K562 (cell line): ENCODE data around the gene ALG9. TPM values are rescaled to one million over a fixed set of nuclear protein-coding genes. Genes with fewer than 3 reads are reported as not detected.

Experiments
- ATAC-seq: fragments of 200-7000 bp; cut with Tn5 transposase; 3 replicates; pipeline ENCODE4 v1.9.1; 2020; ENCODE audit warnings: moderate library complexity
- BruUV-seq: library from RNA; stranded (reverse); fragments of 400-500 nt; replicated peaks from 2 replicates; lab custom pipeline; 2021; lab: Mats Ljungman, UMichigan
- CTCF ChIA-PET: fragments of 300-600 bp; formaldehyde crosslinking; extraction: SDS; loops from one replicate; lab custom pipeline; 2021; ENCODE audit warnings: low intra/inter-chr PET ratio; lab: Yijun Ruan, JAX
- POLR2A ChIA-PET: fragments of 300-600, 350-650 bp; sonication (Branson Sonifier 250); formaldehyde crosslinking; extraction: SDS; loops from one replicate; lab custom pipeline; 2021; ENCODE audit warnings: antibody characterized with exemption, inconsistent platforms; lab: Yijun Ruan, JAX
- DNase-seq, 4 experiments: peaks; one replicate each; pipeline versions ENCODE4 v3.0.0 to v3.0.0-alpha.2; 2011 to 2018; ENCODE audit warnings: low spot score in 3 of 4, mixed read lengths in 3 of 4; ENCODE audit errors: extremely low read depth in 1 of 4
- FAIRE-seq: peaks from 2 replicates; lab custom pipeline; 2011; peaks lifted over from hg19 to GRCh38; lab: Jason Lieb, UNC
- H2AFZ ChIP-seq: 2 replicates; pipeline ENCODE4 v1.6.0; 2011; ENCODE audit warnings: low read depth, low read length, control low read depth, inconsistent platforms
- H3K27ac ChIP-seq: fragments of 200-600 bp; 3 replicates; pipeline ENCODE4 v1.8.0; 2011; ENCODE audit warnings: low read depth, mild to moderate bottlenecking, control low read depth, inconsistent platforms, low read length, moderate library complexity, mixed read lengths; ENCODE audit errors: extremely low read depth
- H3K27me3 ChIP-seq, 2 experiments: fragments of 300-600 bp in 1 of 2; 2 replicates in 1 of 2; 3 replicates in 1 of 2; pipeline versions ENCODE4 v1.6.0 to v1.8.0; 2011; ENCODE audit warnings: inconsistent platforms in 2 of 2, low read length in 2 of 2, mild to moderate bottlenecking in 1 of 2, mixed read lengths in 1 of 2, moderate library complexity in 1 of 2; ENCODE audit not compliant: control insufficient read depth in 2 of 2, insufficient read depth in 2 of 2
- H3K36me3 ChIP-seq: fragments of 300-600 bp; 3 replicates; pipeline ENCODE4 v1.8.0; 2011; ENCODE audit warnings: mild to moderate bottlenecking, low read length, inconsistent platforms; ENCODE audit not compliant: control insufficient read depth, insufficient read depth
- H3K4me1 ChIP-seq, 2 experiments: fragments of 200-600 bp in 1 of 2; replicated peaks in 1 of 2; 2 replicates in 1 of 2; 3 replicates in 1 of 2; pipeline versions ENCODE4 v1.5.1 to v1.8.0; 2011; ENCODE audit warnings: inconsistent platforms in 2 of 2, low read length in 2 of 2, mild to moderate bottlenecking in 1 of 2, mixed read lengths in 1 of 2, moderate library complexity in 1 of 2; ENCODE audit not compliant: control insufficient read depth in 2 of 2, insufficient read depth in 2 of 2
- H3K4me2 ChIP-seq: 2 replicates; pipeline ENCODE4 v1.6.1; 2011; ENCODE audit warnings: low read length, control low read depth, inconsistent platforms, mixed read lengths; ENCODE audit not compliant: insufficient read depth
- H3K4me3 ChIP-seq: fragments of 200-600 bp; sonication (generic), shearing (Covaris generic); 2 replicates; pipeline ENCODE4 v1.5.1; 2016; ENCODE audit warnings: control low read depth, inconsistent platforms
- H3K79me2 ChIP-seq: fragments of 200-600 bp; 3 replicates; pipeline ENCODE4 v1.8.0; 2011; ENCODE audit warnings: low read length, inconsistent platforms; ENCODE audit not compliant: control insufficient read depth, insufficient read depth
- H3K9ac ChIP-seq, 2 experiments: 2 replicates each; pipeline versions ENCODE4 v1.6.0 to v1.6.1; 2011; ENCODE audit warnings: low read depth in 2 of 2, low read length in 2 of 2, control low read depth in 1 of 2, inconsistent platforms in 1 of 2, mild to moderate bottlenecking in 1 of 2, mixed read lengths in 1 of 2; ENCODE audit not compliant: insufficient read depth in 1 of 2
- H3K9me1 ChIP-seq: one replicate; pipeline ENCODE4 v1.6.0; 2011; ENCODE audit warnings: inconsistent platforms, mild to moderate bottlenecking, low read length, moderate library complexity; ENCODE audit not compliant: control insufficient read depth, insufficient read depth
- H3K9me3 ChIP-seq: replicated peaks from 2 replicates; pipeline ENCODE4 v1.5.1; 2011; ENCODE audit warnings: low read depth, low read length, inconsistent platforms; ENCODE audit not compliant: control insufficient read depth, insufficient read depth
- H4K20me1 ChIP-seq: replicated peaks from 2 replicates; pipeline ENCODE4 v1.6.1; 2011; ENCODE audit warnings: low read length, inconsistent platforms, mixed read lengths; ENCODE audit not compliant: control insufficient read depth, insufficient read depth
- BRD9 ChIP-seq: fragments of 450-650 bp; IDR thresholded peaks from 2 replicates; pipeline ENCODE4 v1.6.1; 2018; ENCODE audit warnings: low read depth; ENCODE audit not compliant: partially characterized antibody
- CEBPG ChIP-seq, 3 experiments: fragments of 200-800 bp in 1 of 3; sonication (Bioruptor generic) in 1 of 3; sonication (generic) in 1 of 3; formaldehyde crosslinking in 1 of 3; IDR thresholded peaks in 2 of 3; conservative IDR thresholded peaks in 1 of 3; 2 replicates each; pipeline versions ENCODE4 v1.6.1 to v1.8.0; 2016 to 2022; ENCODE audit warnings: missing compliant biosample characterization in 2 of 3, missing genetic modification characterization in 2 of 3, mild to moderate bottlenecking in 1 of 3, missing genetic modification reagents in 1 of 3
- CREB1 ChIP-seq, 2 experiments: sonication (generic) in 1 of 2; formaldehyde crosslinking in 1 of 2; IDR thresholded peaks; 2 replicates each; pipeline versions ENCODE4 v1.6.1 to v1.8.0; 2012 to 2022; ENCODE audit warnings: inconsistent platforms in 1 of 2, mild to moderate bottlenecking in 1 of 2, missing genetic modification reagents in 1 of 2, moderate library complexity in 1 of 2
- EGR1 ChIP-seq: fragments of 450-650 bp; conservative IDR thresholded peaks from 2 replicates; pipeline ENCODE4 v1.6.1; 2017; ENCODE audit warnings: mild to moderate bottlenecking
- HDAC3 ChIP-seq: fragments of 450-650 bp; IDR thresholded peaks from 2 replicates; pipeline ENCODE4 v1.6.1; 2018; ENCODE audit warnings: borderline replicate concordance, mild to moderate bottlenecking, moderate library complexity; ENCODE audit not compliant: partially characterized antibody
- KHSRP ChIP-seq: fragments of 450-650 bp; IDR thresholded peaks from 2 replicates; pipeline ENCODE4 v1.6.1; 2017
- MCM3 ChIP-seq: fragments of 450-650 bp; IDR thresholded peaks from 2 replicates; pipeline ENCODE4 v1.6.1; 2016
- SIRT6 ChIP-seq: IDR thresholded peaks from one replicate; pipeline ENCODE4 v1.6.1; 2012; ENCODE audit warnings: low read depth, mild to moderate bottlenecking, control low read depth, inconsistent platforms, low read length, moderate library complexity
- SNRNP70 ChIP-seq: fragments of 200-400 bp; formaldehyde crosslinking; optimal IDR thresholded peaks from 2 replicates; pipeline ENCODE3; 2017; ENCODE audit warnings: low read depth, low read length
- STAT5A ChIP-seq: IDR thresholded peaks from 2 replicates; pipeline ENCODE4 v1.6.1; 2012; ENCODE audit warnings: low read length, inconsistent platforms, borderline replicate concordance
- TAF7 ChIP-seq: fragments of 450-650 bp; IDR thresholded peaks from 2 replicates; pipeline ENCODE4 v1.6.1; 2016; ENCODE audit warnings: missing genetic modification characterization, missing compliant biosample characterization
- TCF7 ChIP-seq: sonication (generic); IDR thresholded peaks from 2 replicates; pipeline ENCODE4 v1.6.1; 2016; ENCODE audit warnings: antibody characterized with exemption, borderline replicate concordance
- TEAD2 ChIP-seq: fragments of 450-650 bp; IDR thresholded peaks from 2 replicates; pipeline ENCODE4 v1.6.1; 2016; ENCODE audit warnings: missing genetic modification characterization, control low read depth, missing compliant biosample characterization
- ZKSCAN1 ChIP-seq: fragments of 150-350 bp; IDR thresholded peaks from 2 replicates; pipeline ENCODE4 v1.6.1; 2016; ENCODE audit warnings: low read depth, low read length
- ZNF146 ChIP-seq: IDR thresholded peaks from one replicate; pipeline ENCODE4 v1.6.1; 2018; ENCODE audit warnings: missing compliant biosample characterization; ENCODE audit not compliant: unreplicated experiment
- ZZZ3 ChIP-seq: fragments of 450-650 bp; IDR thresholded peaks from 2 replicates; pipeline ENCODE4 v1.6.1; 2016; ENCODE audit warnings: antibody characterized with exemption, mild to moderate bottlenecking, moderate library complexity
- WGBS: fragments of 100-300 bp; shearing (Covaris generic); methylation state at CpG from one replicate; pipeline ENCODE4 v1.1.6; 2016; ENCODE audit warnings: low coverage, mixed read lengths; ENCODE audit not compliant: insufficient coverage; ENCODE audit errors: missing lambda C conversion rate; 5-methylcytosine and 5-hydroxymethylcytosine counted together
- in situ Hi-C: fragments of 300-500 bp; cut with MboI; formaldehyde crosslinking; loops from 4 replicates; pipeline ENCODE4 v1.15.0; 2018; ENCODE audit warnings: inconsistent platforms, mixed read lengths
- intact Hi-C: fragments of 100-400 bp; cut with micrococcal nuclease; formaldehyde crosslinking; loops from 2 replicates; pipeline ENCODE4 v1.14.2; 2022
- polyA plus RNA-seq, 8 experiments: library from polyadenylated mRNA; depleted of rRNA in 4 of 8; stranded (reverse) in 5 of 8; unstranded in 3 of 8; fragments of >200 nt; fragmentation: Nextera tagmentation in 2 of 8; fragmentation: Illumina TruSeq in 1 of 8; extraction: Ambion mirVana in 2 of 8; extraction: Trizol in 1 of 8; gene quantifications; 2 replicates each; pipeline versions ENCODE4 v1.2.1 to v1.2.3, GENCODE V29; 2011 to 2014; ENCODE audit warnings: inconsistent platforms in 1 of 8, missing spikeins in 1 of 8
- total RNA-seq, 7 experiments: library from RNA; depleted of rRNA in 6 of 7; stranded (reverse); fragments of >200 nt in 6 of 7; fragmentation: Illumina TruSeq in 2 of 7; extraction: Trizol in 2 of 7; gene quantifications; 2 replicates each; pipeline versions ENCODE4 v1.2.1 to v1.2.3, GENCODE V29; 2011 to 2021; ENCODE audit warnings: low replicate concordance in 1 of 7
- TF ChIP-seq, protein P1 (sequence below): sonication (generic); formaldehyde crosslinking; IDR thresholded peaks from 2 replicates; pipeline ENCODE4 v1.8.0; 2022; ENCODE audit warnings: mild to moderate bottlenecking, missing genetic modification reagents
- TF ChIP-seq, protein P2 (sequence below): fragments of 200-800 bp; sonication (Bioruptor generic); IDR thresholded peaks from 2 replicates; pipeline ENCODE4 v1.6.1; 2017; ENCODE audit warnings: missing genetic modification characterization, missing compliant biosample characterization

Gene ALG9
- total and polyA plus RNA-seq, 9 of the 15 experiments (the other 6 are each of a cell fraction or from before 2014, with no cell fraction given) = 11.5 to 40.5 (median 24.9) TPM

DNA sequence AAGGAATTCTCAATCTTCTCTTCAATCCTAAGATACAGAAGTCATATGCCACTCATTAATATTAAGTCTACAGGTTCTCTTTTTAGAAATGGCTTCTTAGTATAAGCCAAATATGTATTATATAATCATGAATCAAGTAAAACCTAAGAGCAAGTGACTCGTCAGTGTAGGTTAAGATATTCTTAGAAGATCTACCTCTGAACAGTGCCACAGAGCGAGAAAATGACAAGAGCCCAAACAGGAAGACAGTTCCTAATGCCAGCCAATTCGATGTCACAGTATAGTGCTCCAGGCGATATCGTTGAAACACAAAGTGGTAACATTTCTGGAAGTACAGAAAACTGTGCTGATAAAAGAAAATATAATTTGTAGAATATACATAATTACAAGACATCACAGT lies 33.3 kb downstream of the ALG9 start:
- Histone ChIP-seq H3K27me3 (no peaks in the 10 kb centered on the region), H3K4me2 (no peak overlapping the region), H3K79me2 (no peaks in the 10 kb centered on the region), H4K20me1 (no peaks in the 10 kb centered on the region), H3K9me1 (no peaks in the 10 kb centered on the region), H3K4me1 (peaks cover 0 to 3% of the 10 kb centered on the region in 2 experiments; a peak in 2 of 5 replicates), H3K27ac (no peak overlapping the region), H3K9me3 (no peaks in the 10 kb centered on the region), H3K36me3 (peaks cover 30% of the 10 kb centered on the region), H3K9ac (no peak overlapping the region), H3K4me3 (no peak overlapping the region), H2AFZ (no peak overlapping the region)
- intact Hi-C loops = no loop called here
- WGBS = 86% methylated on average over 5 of the region's 5 CpGs
- in situ Hi-C loops = no loop called here
- POLR2A ChIA-PET = interaction anchor here (0.9 kb wide), 1 partner anchor 13 kb away, joined by 3 read pairs; no protein-coding TSS in a partner anchor
- TF ChIP-seq ZKSCAN1 (no peak), SIRT6 (no peak), KHSRP (no peak), CEBPG (CRISPR knock-in tag; IDR thresholded peaks at IDR 0.05) (no peak), CEBPG (tag; conservative IDR thresholded peaks at IDR 0.05 in 1 of 2, IDR thresholded peaks at IDR 0.05 in 1 of 2) (no peak), SNRNP70 (no peak), TAF7 (tag) (no peak), TEAD2 (tag) (no peak), ZZZ3 (no peak), HDAC3 (no peak), ZNF146 (CRISPR knock-in tag) (no peak), EGR1 (no peak), CREB1 (IDR thresholded peaks at IDR 0.05) (no peak), CREB1 (CRISPR knock-in tag; IDR thresholded peaks at IDR 0.05) (no peak), STAT5A (no peak), BRD9 (no peak), MCM3 (no peak), TCF7 (no peak)
- TF ChIP-seq, protein P1, sequence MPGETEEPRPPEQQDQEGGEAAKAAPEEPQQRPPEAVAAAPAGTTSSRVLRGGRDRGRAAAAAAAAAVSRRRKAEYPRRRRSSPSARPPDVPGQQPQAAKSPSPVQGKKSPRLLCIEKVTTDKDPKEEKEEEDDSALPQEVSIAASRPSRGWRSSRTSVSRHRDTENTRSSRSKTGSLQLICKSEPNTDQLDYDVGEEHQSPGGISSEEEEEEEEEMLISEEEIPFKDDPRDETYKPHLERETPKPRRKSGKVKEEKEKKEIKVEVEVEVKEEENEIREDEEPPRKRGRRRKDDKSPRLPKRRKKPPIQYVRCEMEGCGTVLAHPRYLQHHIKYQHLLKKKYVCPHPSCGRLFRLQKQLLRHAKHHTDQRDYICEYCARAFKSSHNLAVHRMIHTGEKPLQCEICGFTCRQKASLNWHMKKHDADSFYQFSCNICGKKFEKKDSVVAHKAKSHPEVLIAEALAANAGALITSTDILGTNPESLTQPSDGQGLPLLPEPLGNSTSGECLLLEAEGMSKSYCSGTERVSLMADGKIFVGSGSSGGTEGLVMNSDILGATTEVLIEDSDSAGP (CRISPR knock-in tag) = no peak
- TF ChIP-seq, protein P2, sequence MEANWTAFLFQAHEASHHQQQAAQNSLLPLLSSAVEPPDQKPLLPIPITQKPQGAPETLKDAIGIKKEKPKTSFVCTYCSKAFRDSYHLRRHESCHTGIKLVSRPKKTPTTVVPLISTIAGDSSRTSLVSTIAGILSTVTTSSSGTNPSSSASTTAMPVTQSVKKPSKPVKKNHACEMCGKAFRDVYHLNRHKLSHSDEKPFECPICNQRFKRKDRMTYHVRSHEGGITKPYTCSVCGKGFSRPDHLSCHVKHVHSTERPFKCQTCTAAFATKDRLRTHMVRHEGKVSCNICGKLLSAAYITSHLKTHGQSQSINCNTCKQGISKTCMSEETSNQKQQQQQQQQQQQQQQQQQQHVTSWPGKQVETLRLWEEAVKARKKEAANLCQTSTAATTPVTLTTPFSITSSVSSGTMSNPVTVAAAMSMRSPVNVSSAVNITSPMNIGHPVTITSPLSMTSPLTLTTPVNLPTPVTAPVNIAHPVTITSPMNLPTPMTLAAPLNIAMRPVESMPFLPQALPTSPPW (CRISPR knock-in tag) = no peak
- CTCF ChIA-PET = no interaction called here
- BruUV-seq = no TSS peak
- FAIRE-seq (no peak), DNase-seq (no peak), ATAC-seq (no peak)
